HL-60 (cell line): ENCODE results near the gene CAMKMT.

Experiments
- DNase-seq, 2 experiments: peaks; one replicate each; pipeline ENCODE4 v3.0.0-alpha.2; 2010 to 2020; ENCODE audit warnings: low read depth in 1 of 2, low spot score in 1 of 2
- H3K27ac ChIP-seq: fragments of 250-450 bp; sonication (Bioruptor Pico); replicated peaks from 2 replicates; pipeline ENCODE4 v1.5.1; 2020; ENCODE audit warnings: mild to moderate bottlenecking, moderate library complexity
- H3K27me3 ChIP-seq: fragments of 250-450 bp; sonication (Bioruptor Pico); 2 replicates; pipeline ENCODE4 v1.5.1; 2021; ENCODE audit warnings: mild to moderate bottlenecking, moderate library complexity; ENCODE audit not compliant: insufficient read depth, poor library complexity, severe bottlenecking
- H3K4me3 ChIP-seq: replicated peaks from 2 replicates; pipeline ENCODE4 v1.5.1; 2011; ENCODE audit warnings: mild to moderate bottlenecking, control low read depth, low read length; ENCODE audit not compliant: insufficient read depth
- CTCF ChIP-seq: IDR thresholded peaks from one replicate; pipeline ENCODE4 v1.5.1; 2011; ENCODE audit warnings: low read length, control low read depth, inconsistent platforms; ENCODE audit not compliant: insufficient read depth
- GABPA ChIP-seq: IDR thresholded peaks from 2 replicates; pipeline ENCODE4 v1.6.1; 2012; ENCODE audit warnings: low read depth
- POLR2AphosphoS5 ChIP-seq: IDR thresholded peaks from 2 replicates; pipeline ENCODE4 v1.6.1; 2012; ENCODE audit warnings: low read depth
- REST ChIP-seq: IDR thresholded peaks from 2 replicates; pipeline ENCODE4 v1.6.1; 2012; ENCODE audit warnings: low read depth; ENCODE audit not compliant: insufficient replicate concordance
- SPI1 ChIP-seq: IDR thresholded peaks from 2 replicates; pipeline ENCODE4 v1.6.1; 2012; ENCODE audit warnings: low read depth, mild to moderate bottlenecking, borderline replicate concordance

The CAMKMT gene

GRCh38 chr2:44547718-44548117 lies 186.0 kb downstream of the CAMKMT start:
- TF ChIP-seq CTCF (no peak), GABPA (no peak), SPI1 (no peak), POLR2AphosphoS5 (no peak), REST (no peak)
- DNase-seq: no peak
- Histone ChIP-seq H3K4me3 (no peak overlapping the region), H3K27me3 (no peaks in the 10 kb centered on the region), H3K27ac (no peak overlapping the region)

- H3K4me3 ChIP-seq: no peak overlapping the region
- no peak for DNase-seq
- TF ChIP-seq POLR2AphosphoS5: no peak
- TF ChIP-seq GABPA: no peak
- TF ChIP-seq CTCF: no peak
- TF ChIP-seq REST: no peak
- TF ChIP-seq SPI1: no peak
- H3K27ac ChIP-seq: no peak overlapping the region
- H3K27me3 ChIP-seq: no peaks in the 10 kb centered on the region
Observed at GRCh38 chr2:44548221-44549098, 186.7 kb downstream of the CAMKMT start.

- no peak for TF ChIP-seq REST
- no peak for TF ChIP-seq SPI1
- TF ChIP-seq GABPA: no peak
- TF ChIP-seq POLR2AphosphoS5: no peak
- no peak for TF ChIP-seq CTCF
- no peak overlapping the region for H3K27ac ChIP-seq
- DNase-seq: no peak
- H3K4me3 ChIP-seq: no peak overlapping the region
- no peaks in the 10 kb centered on the region for H3K27me3 ChIP-seq
Observed at GRCh38 chr2:44549099-44549471, 187.3 kb downstream of the CAMKMT start.
